GM21717 (cell line): ENCODE data around the gene PLXNA4.

ENCODE experiments used
- ATAC-seq: cut with Tn5 transposase; IDR thresholded peaks from one replicate; pipeline ENCODE4 v1.9.1; 2021; ENCODE audit warnings: mild to moderate bottlenecking, moderate library complexity; ENCODE audit not compliant: unreplicated experiment

The PLXNA4 gene

GRCh38 chr7:132133501-132133900 lies 442.8 kb downstream of the PLXNA4 start:
- ATAC-seq, result no peak

GRCh38 chr7:132131196-132131595 lies 445.1 kb downstream of the PLXNA4 start:
- ATAC-seq, result no peak

- ATAC-seq, result no peak
These were observed 445.8 kb downstream of the PLXNA4 start for GRCh38 chr7:132130497-132130896.

- no peak for ATAC-seq
These were observed 450.2 kb downstream of the PLXNA4 start for GRCh38 chr7:132125872-132126595.

- ATAC-seq, result no peak
These were observed 451.2 kb downstream of the PLXNA4 start for GRCh38 chr7:132125096-132125495.

- no peak for ATAC-seq
These were observed 451.7 kb downstream of the PLXNA4 start for GRCh38 chr7:132124575-132124974.

GRCh38 chr7:132123773-132124172 lies 452.5 kb downstream of the PLXNA4 start:
- ATAC-seq, result no peak

GRCh38 chr7:132122901-132123300 lies 453.4 kb downstream of the PLXNA4 start:
- no peak for ATAC-seq

GRCh38 chr7:132121987-132122386 lies 454.3 kb downstream of the PLXNA4 start:
- no peak for ATAC-seq

GRCh38 chr7:132118641-132119040 lies 457.6 kb downstream of the PLXNA4 start:
- no peak for ATAC-seq

GRCh38 chr7:132117636-132118035 lies 458.6 kb downstream of the PLXNA4 start:
- no peak for ATAC-seq

GRCh38 chr7:132117181-132117580 lies 459.1 kb downstream of the PLXNA4 start:
- ATAC-seq, result no peak

GRCh38 chr7:132116369-132116768 lies 459.9 kb downstream of the PLXNA4 start:
- ATAC-seq, result no peak

GRCh38 chr7:132115758-132116157 lies 460.5 kb downstream of the PLXNA4 start:
- ATAC-seq, result no peak

- no peak for ATAC-seq
These were observed 461.2 kb downstream of the PLXNA4 start for GRCh38 chr7:132115028-132115427.

- ATAC-seq, result no peak
These were observed 461.9 kb downstream of the PLXNA4 start for GRCh38 chr7:132114411-132114810.

GRCh38 chr7:132113536-132114371 lies 462.5 kb downstream of the PLXNA4 start:
- no peak for ATAC-seq

- no peak for ATAC-seq
These were observed 463.6 kb downstream of the PLXNA4 start for GRCh38 chr7:132112657-132113056.

GRCh38 chr7:132112106-132112505 lies 464.2 kb downstream of the PLXNA4 start:
- ATAC-seq, result no peak

- no peak for ATAC-seq
These were observed 465.6 kb downstream of the PLXNA4 start for GRCh38 chr7:132110692-132111091.

GRCh38 chr7:132109769-132110168 lies 466.5 kb downstream of the PLXNA4 start:
- no peak for ATAC-seq

- ATAC-seq, result no peak
These were observed 467.7 kb downstream of the PLXNA4 start for GRCh38 chr7:132108563-132108962.
